ENCODE data around the gene SYNGR2.
"Not testable (repeated sequence)": the region's sequence is repeated elsewhere in the genome, so short reads cannot be mapped to it uniquely, and the experiment has no call there.

The SYNGR2 gene

GRCh38 chr17:78130437-78131101, 37.8 kb upstream of the SYNGR2 start, which contains the start of gene TMC8:
TSS of gene TMC8 (plus strand) at chr17:78130771. CDS start at chr17:78131589, 818 bp downstream.
- peak; percentile 81 for DNase-seq

GRCh38 chr17:78131172-78132083, 37.0 kb upstream of the SYNGR2 start:
- peak; percentile 77 for DNase-seq

- DNase-seq, result peak; percentile 83
Observed at GRCh38 chr17:78132084-78132676, 36.2 kb upstream of the SYNGR2 start.

GRCh38 chr17:78132767-78133178, 35.6 kb upstream of the SYNGR2 start:
- peak; percentile 52 for DNase-seq

- DNase-seq, result no peak
Observed at GRCh38 chr17:78133179-78133951, 35.0 kb upstream of the SYNGR2 start.

GRCh38 chr17:78133971-78134898, 34.1 kb upstream of the SYNGR2 start:
- DNase-seq, result peak; percentile 79

GRCh38 chr17:78134899-78135385, 33.4 kb upstream of the SYNGR2 start:
- peak; percentile 19 for DNase-seq

- no peak for DNase-seq
Observed at GRCh38 chr17:78135858-78136500, 32.4 kb upstream of the SYNGR2 start.

GRCh38 chr17:78137392-78138203, 30.8 kb upstream of the SYNGR2 start:
- peak; percentile 73 for DNase-seq

- no peak for DNase-seq
Observed at GRCh38 chr17:78138204-78139060, 29.9 kb upstream of the SYNGR2 start.

GRCh38 chr17:78139861-78140168, 28.6 kb upstream of the SYNGR2 start:
- DNase-seq, result not testable (repeated sequence)

GRCh38 chr17:78140169-78141051, 28.0 kb upstream of the SYNGR2 start:
- DNase-seq, result peak; percentile 99

GRCh38 chr17:78141437-78142118, 26.8 kb upstream of the SYNGR2 start:
- no peak for DNase-seq

GRCh38 chr17:78142119-78142861, 26.1 kb upstream of the SYNGR2 start:
- DNase-seq, result no peak

GRCh38 chr17:78143214-78144146, 24.9 kb upstream of the SYNGR2 start:
- DNase-seq, result no peak
